NCI-H446 treated with DMSO at 0.1 percent for 48 hours (cell line): ENCODE data around the gene RAC3.

Source experiments
- DNase-seq: peaks from one replicate; lab custom pipeline; 2025; lab: John Stamatoyannopoulos, UW

RAC3 gene

GRCh38 chr17:82043507-82043906, 12.0 kb downstream of the RAC3 start:
- DNase-seq: no peak

DNA sequence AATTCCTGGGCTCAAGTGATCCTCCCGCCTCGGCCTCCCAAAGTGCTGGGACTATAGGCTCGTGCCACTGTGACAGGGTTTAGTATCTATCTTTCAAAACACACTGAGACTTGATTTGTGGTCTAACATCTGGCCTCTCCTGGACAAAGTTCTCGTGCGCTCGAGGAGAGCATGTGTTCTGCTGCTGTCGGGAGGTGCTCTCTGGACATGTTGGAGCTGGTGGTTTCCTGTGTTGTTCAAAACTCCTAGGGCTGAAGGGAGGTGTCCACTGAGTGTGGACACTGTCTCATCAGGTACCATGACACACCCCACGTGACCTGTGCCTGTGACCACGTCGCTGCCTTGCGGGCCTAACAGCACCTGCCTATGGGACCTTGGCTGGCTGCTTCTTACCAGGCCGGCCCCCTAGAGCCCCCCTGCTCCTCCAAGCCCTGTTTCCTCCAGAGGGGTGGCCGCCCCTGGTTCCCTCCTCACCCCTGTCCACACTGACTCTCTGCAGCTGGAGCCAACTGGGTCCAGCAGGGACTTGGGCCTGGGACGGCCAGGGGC, 14.5 kb downstream of the RAC3 start:
- DNase-seq: no peak

DNA sequence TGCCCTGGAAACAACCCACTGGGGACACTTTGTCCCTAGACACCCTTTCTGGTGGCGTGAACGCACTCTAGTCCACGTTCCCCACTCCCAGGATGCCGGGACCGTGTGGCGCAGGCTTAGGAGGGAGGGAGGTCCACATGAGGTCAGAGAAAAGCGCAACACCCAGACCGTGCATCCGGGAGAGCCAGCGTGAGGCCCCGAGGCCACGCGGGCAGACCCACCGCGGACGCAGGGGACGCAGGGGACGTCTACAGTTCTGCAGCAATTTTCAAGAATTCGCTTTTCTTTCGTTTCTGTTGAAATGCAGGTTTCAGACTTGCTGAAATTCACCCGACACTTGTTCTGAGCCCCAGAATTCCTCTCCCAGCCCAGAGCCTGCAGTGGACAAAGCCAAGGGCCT, 15.4 kb downstream of the RAC3 start:
- no peak for DNase-seq

GRCh38 chr17:82047379-82047778, 15.9 kb downstream of the RAC3 start:
- no peak for DNase-seq

GRCh38 chr17:82047914-82048570, 16.6 kb downstream of the RAC3 start:
- DNase-seq: no peak

- DNase-seq: no peak
Measured at GRCh38 chr17:82048571-82048971, 17.1 kb downstream of the RAC3 start.

DNA sequence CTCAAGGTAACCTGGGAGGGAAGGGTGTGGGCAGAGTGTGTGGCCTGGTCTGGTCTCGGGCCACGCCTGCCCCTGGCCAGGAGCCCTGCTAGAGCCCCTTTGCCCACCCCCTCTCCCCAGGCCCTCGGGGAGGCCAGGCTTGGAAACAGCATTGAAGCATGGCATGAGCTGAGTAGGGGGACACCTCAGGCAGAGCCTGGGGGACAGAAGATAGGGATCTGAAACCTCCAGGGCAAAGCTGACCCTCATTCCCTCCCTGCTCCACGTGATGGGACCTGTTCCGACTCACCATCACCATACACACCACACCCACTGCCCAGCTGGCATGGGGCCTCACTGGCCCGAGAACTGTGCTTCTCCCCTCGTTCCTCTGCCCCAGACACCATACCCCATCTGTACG, 17.6 kb downstream of the RAC3 start:
- DNase-seq: no peak

GRCh38 chr17:82049521-82049971, 18.1 kb downstream of the RAC3 start:
- no peak for DNase-seq

DNA sequence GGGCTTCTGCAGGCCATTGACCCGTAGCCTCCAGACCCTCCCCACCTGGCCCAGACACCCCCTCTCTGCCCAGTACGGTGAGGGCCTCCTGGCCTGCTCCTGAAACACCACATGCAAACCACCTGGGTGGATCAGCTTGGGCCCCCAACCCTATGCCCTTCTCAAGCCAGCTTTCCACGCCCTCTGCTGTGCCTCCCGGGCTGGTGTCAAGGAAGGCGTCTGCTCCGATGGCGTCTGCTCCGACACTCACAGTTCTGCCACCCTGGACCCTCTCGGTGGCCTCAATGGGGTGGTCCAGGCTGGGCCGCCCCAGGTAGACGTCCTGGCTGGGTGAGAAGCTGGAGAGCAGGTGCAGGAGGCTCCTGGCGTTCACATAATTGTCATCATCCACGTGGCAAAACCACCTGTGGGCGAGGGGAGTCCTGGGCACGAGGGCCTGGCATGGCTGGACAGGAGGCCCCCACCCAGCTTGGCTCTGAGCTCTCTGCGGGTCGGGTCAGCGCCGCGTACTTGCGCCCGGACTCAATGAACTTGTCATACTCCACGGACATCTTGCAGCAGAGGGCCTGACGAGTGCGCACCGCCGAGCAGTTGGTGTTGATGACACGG, 18.8 kb downstream of the RAC3 start:
- no peak for DNase-seq

- no peak for DNase-seq
Measured at GRCh38 chr17:82050761-82051641, 19.5 kb downstream of the RAC3 start.

DNA sequence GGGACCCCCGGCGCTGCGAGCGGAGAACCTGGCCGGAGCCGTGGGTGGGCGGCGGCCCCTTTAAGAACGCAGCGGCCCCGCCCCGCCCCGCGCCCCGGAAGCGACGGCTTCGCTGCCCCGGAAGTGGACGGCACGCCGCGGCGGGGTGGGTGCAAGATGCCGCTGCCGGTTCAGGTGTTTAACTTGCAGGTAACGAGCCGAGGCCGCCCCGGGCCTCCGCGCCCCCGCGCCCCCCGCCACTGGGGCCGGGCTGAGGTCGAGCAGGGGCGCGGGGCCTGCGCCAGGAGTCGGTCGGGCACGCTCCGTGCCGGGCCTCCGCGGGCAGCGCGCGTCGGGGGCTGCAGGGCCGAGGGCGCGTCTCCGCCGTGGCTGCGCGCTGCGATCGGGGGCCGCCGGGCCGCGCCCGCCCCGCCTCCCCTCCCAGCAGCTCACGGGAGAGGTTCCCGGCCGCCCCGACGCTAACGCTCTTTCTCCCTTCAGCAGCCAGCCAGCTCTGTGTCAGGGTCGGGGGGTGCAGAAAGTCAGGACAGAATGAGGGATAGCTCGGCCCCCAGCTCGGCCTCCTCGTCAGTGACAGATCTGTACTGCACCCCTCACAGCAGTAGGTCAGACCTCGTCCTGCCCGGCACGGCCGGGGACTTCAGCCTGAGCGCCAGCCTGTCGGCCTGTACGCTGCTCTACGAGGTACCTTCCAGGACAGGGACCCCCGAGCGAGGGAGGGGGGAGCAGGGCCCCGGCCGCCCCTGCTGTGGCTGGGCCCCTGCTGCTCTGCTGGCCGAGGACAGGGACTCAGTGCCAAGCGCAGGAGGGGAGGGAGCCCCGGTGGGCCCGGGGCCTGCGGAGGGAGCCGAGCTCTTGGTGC, 20.5 kb downstream of the RAC3 start, which contains the start of the genes GPS1 and RFNG:
TSS of gene GPS1 (plus strand) at position 123 of the 862 bp plus-strand sequence. CDS start at position 157, 34 bp downstream.
TSS of gene RFNG (minus strand) at position 36 of the 862 bp plus-strand sequence. CDS start 45 bp downstream, outside the sequence.
- no peak for DNase-seq

DNA sequence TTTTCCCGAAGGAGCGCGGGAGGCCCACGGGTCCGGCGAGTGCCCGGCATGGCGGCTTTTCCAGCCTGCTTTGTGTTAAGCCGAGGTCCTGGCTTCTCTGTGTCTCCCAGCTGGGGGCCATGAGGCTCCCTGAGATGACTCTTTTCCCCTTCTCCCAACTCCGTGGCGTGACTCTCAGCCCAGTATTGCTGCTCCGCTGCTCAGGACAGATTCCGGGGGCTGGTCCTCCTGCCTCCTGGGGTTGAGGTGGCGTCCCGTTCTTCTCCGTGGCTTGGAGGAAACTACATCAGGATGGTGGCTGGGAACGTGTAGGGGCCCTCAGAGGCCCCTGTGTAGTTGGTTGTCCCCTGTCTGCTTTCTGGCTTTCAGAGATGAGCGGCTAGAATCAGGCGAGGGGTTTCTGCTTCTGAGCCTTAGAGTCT, 21.2 kb downstream of the RAC3 start:
- DNase-seq: no peak

DNA sequence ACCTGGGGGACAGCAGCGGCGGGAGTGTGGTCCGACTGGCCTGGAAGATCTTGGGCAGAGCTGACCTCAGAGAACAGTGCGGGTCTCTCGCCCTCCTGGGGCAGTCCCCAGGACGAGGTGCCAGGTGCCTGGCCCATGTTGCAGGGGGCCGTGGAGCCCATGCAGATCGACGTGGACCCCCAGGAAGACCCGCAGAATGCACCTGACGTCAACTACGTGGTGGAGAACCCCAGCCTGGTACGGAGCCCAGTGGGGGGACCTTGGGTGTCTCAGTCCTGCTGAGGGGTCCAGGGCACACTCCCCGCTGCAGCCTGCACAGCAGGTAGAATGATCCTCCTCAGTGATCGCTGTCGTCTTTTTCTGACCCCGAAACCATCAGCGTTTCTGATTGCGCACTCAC, 21.7 kb downstream of the RAC3 start:
- DNase-seq: no peak

DNA sequence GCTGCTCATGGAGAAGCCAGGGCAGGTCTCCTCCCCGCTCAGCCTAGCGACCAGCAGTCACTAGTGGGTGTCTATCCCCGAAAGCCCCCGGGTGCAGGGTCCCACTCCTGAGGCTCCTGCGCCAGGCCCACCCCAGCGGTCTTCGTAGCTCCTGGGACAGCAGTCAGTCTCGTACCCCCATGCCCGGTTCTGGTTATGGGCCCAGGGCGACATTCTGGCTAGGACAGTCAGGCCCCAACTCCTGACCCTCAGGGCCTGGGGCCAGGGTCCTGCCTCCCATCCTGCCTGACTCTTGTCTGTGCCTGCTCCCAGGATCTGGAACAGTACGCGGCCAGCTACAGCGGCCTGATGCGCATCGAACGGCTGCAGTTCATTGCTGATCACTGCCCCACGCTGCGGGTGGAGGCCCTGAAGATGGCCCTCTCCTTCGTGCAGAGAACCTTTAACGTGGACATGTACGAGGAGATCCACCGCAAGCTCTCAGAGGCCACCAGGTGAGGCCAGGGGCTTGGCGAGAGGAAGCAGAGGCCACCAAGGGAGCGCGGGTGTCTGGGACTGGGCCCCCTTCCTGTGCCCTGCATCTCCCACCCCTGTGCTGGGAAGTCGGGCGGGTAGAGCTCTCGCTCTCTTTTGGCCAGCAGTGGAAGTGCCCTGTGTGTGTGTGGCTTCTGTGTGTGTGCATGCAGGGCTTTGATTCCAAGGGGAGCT, 22.2 kb downstream of the RAC3 start:
- no peak for DNase-seq

DNA sequence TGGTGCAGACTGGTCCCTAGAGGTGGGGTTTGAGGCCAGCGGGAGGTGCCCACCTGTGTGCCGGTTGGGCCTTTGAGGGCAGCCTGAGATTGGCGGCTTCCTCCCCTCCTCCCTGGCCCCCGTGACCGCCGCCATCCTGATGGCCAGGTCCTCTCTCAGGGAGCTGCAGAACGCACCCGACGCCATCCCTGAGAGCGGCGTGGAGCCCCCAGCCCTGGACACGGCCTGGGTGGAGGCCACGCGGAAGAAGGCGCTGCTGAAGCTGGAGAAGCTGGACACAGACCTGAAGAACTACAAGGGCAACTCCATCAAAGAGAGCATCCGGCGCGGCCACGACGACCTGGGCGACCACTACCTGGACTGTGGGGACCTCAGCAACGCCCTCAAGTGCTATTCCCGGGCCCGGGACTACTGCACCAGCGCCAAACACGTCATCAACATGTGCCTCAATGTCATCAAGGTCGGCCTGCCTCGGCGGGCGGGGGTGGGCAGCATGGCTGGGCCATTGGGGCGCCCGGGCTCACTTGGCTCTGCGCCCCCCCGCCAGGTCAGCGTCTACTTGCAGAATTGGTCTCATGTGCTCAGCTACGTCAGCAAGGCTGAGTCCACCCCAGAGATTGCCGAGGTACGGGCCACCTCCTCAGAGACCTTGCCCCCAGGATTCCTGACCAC, 23.0 kb downstream of the RAC3 start:
- DNase-seq: no peak

DNA sequence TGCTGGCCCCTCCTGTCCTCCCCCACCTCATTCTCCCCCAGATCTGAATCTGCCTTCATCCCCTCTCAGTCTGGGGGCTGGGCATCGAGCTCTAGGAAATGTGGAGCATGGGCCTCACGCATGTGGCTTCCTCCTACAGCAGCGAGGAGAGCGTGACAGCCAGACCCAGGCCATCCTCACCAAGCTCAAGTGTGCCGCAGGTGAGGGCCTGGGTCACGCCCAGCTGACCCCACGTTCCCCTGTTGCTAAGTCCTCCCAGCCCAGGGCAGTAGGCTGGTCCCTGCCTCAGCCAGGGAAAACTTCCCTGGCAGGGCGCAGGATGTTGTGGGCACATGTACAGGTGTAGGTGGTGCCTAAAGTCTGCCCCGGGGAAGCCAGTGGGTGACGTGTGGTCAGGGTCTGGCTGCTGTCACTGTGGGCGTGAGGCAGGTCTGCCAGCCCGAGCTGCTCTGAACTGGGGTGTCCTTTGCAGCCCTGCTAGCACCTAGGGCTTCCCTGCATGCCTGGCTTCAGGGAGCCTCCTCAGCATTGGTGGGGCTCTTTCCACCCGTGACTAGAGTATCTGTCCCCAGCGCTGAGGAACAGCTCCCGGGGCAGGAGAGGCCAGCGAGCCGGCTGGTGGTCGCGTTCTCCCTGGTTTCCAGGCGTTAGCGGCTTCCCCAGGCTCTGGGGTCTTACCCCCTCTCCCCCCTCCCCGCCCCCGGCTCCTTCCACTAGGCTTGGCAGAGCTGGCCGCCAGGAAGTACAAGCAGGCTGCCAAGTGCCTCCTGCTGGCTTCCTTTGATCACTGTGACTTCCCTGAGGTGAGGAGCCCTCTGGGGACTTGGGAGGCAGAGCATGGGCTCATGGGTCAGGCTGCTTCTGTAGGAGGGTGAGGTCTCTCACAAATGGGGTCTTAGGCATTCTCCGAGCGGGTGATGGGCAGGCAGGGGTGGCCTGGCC, 23.8 kb downstream of the RAC3 start:
- no peak for DNase-seq

GRCh38 chr17:82055965-82056728, 24.7 kb downstream of the RAC3 start:
- no peak for DNase-seq
